GM10266 (cell line): ENCODE results near the gene TWNK.

ENCODE experiments used
- DNase-seq: peaks from one replicate; pipeline ENCODE4 v3.0.0; 2012; ENCODE audit errors: extremely low spot score
- TF ChIP-seq, protein P1 (sequence below): IDR thresholded peaks from 2 replicates; pipeline ENCODE4 v1.5.1; 2012; ENCODE audit warnings: mild to moderate bottlenecking, low read depth; ENCODE audit not compliant: control insufficient read depth, insufficient read depth; ENCODE audit errors: missing control alignments

The TWNK gene

DNA sequence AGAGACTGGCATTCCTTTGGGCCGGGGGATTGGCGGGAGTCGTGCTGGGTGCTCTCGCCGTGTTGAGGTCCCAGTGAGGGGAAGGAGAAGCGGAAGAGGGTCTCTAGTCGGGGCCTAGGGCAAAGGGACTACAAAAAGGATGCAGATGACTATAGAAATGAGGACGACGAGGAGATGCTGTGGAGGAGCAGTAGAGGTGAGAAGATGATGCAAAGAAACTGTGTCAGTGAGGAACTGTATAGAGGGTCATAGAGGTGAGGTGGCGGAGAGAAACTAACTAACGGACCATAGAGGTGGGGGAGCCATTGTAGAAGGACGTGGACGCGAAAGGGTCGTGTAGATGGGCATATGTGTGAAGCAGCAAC is 324 bp downstream of the TWNK start:
- no peak for DNase-seq
- TF ChIP-seq, protein P1, sequence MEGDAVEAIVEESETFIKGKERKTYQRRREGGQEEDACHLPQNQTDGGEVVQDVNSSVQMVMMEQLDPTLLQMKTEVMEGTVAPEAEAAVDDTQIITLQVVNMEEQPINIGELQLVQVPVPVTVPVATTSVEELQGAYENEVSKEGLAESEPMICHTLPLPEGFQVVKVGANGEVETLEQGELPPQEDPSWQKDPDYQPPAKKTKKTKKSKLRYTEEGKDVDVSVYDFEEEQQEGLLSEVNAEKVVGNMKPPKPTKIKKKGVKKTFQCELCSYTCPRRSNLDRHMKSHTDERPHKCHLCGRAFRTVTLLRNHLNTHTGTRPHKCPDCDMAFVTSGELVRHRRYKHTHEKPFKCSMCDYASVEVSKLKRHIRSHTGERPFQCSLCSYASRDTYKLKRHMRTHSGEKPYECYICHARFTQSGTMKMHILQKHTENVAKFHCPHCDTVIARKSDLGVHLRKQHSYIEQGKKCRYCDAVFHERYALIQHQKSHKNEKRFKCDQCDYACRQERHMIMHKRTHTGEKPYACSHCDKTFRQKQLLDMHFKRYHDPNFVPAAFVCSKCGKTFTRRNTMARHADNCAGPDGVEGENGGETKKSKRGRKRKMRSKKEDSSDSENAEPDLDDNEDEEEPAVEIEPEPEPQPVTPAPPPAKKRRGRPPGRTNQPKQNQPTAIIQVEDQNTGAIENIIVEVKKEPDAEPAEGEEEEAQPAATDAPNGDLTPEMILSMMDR, result no peak

DNA sequence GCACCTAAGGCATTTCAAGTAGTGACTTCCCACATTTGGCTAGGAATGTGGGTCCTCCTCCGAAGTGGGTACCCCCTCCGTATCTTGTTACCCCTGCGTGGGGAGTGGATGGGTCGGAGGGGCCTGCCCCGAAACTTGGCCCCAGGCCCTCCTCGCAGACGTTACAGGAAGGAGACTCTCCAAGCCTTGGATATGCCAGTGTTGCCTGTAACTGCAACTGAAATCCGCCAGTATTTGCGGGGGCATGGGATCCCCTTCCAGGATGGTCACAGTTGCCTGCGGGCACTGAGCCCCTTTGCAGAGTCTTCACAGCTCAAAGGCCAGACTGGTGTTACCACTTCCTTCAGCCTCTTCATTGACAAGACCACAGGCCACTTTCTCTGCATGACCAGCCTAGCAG is 823 bp downstream of the TWNK start:
- TF ChIP-seq, protein P1, result no peak
- no peak for DNase-seq

DNA sequence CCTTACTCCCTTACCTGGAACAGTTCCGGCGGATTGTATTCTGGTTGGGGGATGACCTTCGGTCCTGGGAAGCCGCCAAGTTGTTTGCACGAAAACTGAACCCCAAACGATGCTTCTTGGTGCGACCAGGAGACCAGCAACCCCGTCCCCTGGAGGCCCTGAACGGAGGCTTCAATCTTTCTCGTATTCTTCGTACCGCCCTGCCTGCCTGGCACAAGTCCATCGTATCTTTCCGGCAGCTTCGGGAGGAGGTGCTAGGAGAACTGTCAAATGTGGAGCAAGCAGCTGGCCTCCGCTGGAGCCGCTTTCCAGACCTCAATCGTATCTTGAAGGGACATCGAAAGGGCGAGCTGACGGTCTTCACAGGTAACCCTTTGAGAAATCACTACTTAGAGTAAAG is 1.7 kb downstream of the TWNK start:
- TF ChIP-seq, protein P1, result no peak
- no peak for DNase-seq

DNA sequence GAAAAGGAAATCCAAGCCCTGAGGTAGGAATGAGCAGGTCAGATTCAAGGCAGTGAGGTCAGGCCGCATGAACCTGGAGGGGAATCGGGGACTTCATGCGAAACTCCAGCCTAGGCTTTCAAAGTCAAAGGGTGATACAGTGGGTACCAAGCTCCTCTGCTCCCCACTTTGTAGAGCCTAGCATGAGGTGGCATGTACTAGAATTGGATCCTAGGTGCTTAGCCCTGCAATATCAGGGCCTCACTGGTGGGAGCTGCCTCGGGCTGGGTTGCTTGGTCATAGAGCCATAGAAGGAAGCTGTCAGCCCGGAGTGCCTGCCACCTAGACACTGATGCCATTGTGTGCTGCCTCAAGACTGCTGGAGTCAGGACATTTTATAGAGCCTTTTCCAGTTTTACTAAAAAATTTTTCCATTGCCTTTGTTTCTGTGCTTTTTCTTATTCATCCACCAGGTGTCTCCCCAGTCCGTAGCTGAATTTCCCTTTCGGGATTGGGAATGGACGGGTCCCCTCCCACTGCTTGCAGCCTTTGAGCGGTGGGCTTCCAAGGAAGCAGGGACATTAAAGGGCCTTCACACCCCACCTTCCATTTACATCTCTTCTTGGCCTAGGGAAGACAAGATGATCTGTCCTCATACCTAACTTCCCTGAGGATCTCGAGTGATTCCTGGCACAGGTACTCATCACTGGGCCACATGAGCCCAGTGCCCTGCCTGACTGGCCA is 6.8 kb downstream of the TWNK start:
- TF ChIP-seq, protein P1, result peak; percentile 20
- DNase-seq, result no peak

DNA sequence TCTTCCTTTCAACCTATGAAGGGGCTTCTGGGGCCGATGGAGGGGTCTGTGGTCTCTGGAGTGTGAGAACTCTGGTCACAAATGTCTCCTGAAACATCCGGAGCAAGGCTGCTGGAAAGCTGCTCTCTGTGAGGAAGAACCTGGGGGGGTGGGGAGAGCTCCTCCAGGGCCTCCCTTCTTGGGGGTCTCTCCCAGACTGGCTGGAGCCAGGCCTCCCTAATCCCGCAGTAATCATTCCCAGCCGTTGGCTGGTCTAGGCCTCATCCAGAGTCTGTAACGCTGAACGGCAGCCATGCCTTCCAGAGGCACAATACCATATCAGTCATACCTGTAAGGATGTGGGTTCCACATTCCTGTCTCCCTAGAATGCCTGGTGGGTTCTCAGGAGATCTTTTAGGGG is 7.8 kb downstream of the TWNK start:
- no peak for DNase-seq
- TF ChIP-seq, protein P1, result no peak

DNA sequence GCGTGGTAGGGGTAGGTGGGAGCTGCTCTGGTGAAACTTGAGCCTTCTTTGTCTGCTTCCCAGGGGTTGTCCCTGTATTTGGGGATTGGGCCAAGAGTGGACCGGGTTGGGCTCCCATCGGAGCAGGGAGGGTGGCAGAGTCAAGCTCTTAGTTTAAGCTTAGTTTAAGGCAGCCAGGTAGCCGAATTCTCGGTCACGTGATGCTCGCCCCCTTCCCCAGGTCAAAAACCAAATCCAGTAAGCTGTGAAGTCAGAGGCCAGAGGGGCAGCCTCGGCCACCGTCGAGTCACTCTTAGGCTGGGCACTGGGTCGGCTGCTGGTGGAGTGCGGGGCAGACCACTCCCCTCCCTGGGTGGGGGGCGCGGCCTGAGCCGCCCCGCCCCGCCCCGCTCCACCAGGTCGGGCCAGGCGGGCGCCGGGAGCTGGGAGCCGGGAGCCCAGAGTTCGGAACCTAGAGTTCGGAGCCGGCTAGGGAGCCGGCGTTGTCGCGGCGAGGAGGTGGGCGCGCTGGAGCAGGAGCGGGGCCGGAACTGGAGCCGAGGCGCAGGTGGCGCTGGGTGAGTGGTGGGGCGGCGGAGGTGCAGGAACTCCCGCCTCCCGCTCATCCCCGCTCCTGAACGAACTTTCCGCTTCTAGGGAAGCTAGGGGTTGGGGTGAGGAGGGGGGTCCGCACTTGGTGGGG is 9.5 kb downstream of the TWNK start:
- peak; percentile 77 for DNase-seq
- TF ChIP-seq, protein P1, result no peak
